Endothelial cell (in vitro differentiated cells): ENCODE measurements around the gene TSPAN10. TPM values are rescaled to one million over a fixed set of nuclear protein-coding genes. Genes with fewer than 3 reads are reported as not detected.

Experiments
- DNase-seq: peaks from one replicate; pipeline ENCODE4 v3.0.0; 2021; ENCODE audit warnings: low spot score
- H3K27ac Mint-ChIP-seq: one replicate; pipeline ENCODE4 v1.8.0; 2021; ENCODE audit warnings: mixed read lengths, inconsistent platforms; ENCODE audit not compliant: unreplicated experiment
- H3K27me3 Mint-ChIP-seq: one replicate; pipeline ENCODE4 v1.8.0; 2021; ENCODE audit warnings: mild to moderate bottlenecking, moderate library complexity, mixed read lengths, inconsistent platforms; ENCODE audit not compliant: unreplicated experiment
- H3K36me3 Mint-ChIP-seq: one replicate; pipeline ENCODE4 v1.8.0; 2021; ENCODE audit warnings: mild to moderate bottlenecking, low read depth, mixed read lengths, inconsistent platforms; ENCODE audit not compliant: unreplicated experiment
- H3K4me1 Mint-ChIP-seq: one replicate; pipeline ENCODE4 v1.8.0; 2021; ENCODE audit warnings: mild to moderate bottlenecking, mixed read lengths, inconsistent platforms; ENCODE audit not compliant: unreplicated experiment
- H3K4me3 Mint-ChIP-seq: one replicate; pipeline ENCODE4 v1.8.0; 2021; ENCODE audit warnings: mild to moderate bottlenecking, mixed read lengths, inconsistent platforms; ENCODE audit not compliant: unreplicated experiment
- H3K9me3 Mint-ChIP-seq: one replicate; pipeline ENCODE4 v1.8.0; 2021; ENCODE audit warnings: mixed read lengths, inconsistent platforms; ENCODE audit not compliant: unreplicated experiment
- total RNA-seq: library from RNA; stranded (reverse); fragmentation: NEBNext Ultra II Directional; extraction: Animal tissue kit (Norgen Biotek cat#: 25700); gene quantifications from one replicate; pipeline ENCODE4 v1.2.1, GENCODE V29; 2021; ENCODE audit not compliant: unreplicated experiment
- TF ChIP-seq, protein P1 (sequence below): fragments of 200-600 bp; sonication (generic); IDR thresholded peaks from one replicate; pipeline ENCODE4 v1.5.0; 2021; ENCODE audit warnings: antibody characterized with exemption; ENCODE audit not compliant: unreplicated experiment

Gene TSPAN10
- total RNA-seq, 1 donor from 2014 or later = 2.5 TPM

- peak overlapping the region; percentile 67 for H3K4me3 Mint-ChIP-seq
- H3K36me3 Mint-ChIP-seq = peaks cover 44% of the 10 kb centered on the region
- H3K4me1 Mint-ChIP-seq = peaks cover 17% of the 10 kb centered on the region
These were observed 51.0 kb downstream of the TSPAN10 start for GRCh38 chr17:81687770-81688541.

DNA sequence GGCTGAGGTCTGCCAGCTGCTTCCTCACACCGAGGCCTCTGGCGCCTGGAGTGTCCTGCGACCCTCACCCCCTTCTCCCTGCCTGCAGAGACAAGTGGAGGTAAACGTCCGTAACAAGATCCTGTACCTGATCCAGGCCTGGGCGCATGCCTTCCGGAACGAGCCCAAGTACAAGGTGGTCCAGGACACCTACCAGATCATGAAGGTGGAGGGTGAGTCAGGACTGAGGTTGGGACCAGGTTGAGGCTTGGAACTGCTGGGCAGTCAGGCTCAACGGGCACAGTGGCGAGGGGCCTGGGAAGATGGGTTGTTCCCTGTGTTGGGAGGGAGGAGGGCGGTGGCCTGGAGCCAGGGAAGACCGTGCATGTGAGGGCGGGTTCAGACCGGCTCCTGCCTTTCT is 51.6 kb downstream of the TSPAN10 start:
- TF ChIP-seq, protein P1, sequence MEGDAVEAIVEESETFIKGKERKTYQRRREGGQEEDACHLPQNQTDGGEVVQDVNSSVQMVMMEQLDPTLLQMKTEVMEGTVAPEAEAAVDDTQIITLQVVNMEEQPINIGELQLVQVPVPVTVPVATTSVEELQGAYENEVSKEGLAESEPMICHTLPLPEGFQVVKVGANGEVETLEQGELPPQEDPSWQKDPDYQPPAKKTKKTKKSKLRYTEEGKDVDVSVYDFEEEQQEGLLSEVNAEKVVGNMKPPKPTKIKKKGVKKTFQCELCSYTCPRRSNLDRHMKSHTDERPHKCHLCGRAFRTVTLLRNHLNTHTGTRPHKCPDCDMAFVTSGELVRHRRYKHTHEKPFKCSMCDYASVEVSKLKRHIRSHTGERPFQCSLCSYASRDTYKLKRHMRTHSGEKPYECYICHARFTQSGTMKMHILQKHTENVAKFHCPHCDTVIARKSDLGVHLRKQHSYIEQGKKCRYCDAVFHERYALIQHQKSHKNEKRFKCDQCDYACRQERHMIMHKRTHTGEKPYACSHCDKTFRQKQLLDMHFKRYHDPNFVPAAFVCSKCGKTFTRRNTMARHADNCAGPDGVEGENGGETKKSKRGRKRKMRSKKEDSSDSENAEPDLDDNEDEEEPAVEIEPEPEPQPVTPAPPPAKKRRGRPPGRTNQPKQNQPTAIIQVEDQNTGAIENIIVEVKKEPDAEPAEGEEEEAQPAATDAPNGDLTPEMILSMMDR = no peak
- no peaks in the 10 kb centered on the region for H3K9me3 Mint-ChIP-seq
- H3K4me1 Mint-ChIP-seq = peaks cover 16% of the 10 kb centered on the region
- no peak overlapping the region for H3K27ac Mint-ChIP-seq
- peaks cover 44% of the 10 kb centered on the region for H3K36me3 Mint-ChIP-seq
- peaks cover 21% of the 10 kb centered on the region for H3K27me3 Mint-ChIP-seq
- peak overlapping the region; percentile 83 for H3K4me3 Mint-ChIP-seq
- DNase-seq = no peak

More at GRCh38 chr17:81687770-81688541, 51.0 kb downstream of the TSPAN10 start:
- TF ChIP-seq, protein P1 = no peak
- no peak overlapping the region for H3K27ac Mint-ChIP-seq
- H3K27me3 Mint-ChIP-seq = peaks cover 22% of the 10 kb centered on the region
- H3K9me3 Mint-ChIP-seq = no peaks in the 10 kb centered on the region
- no peak for DNase-seq

DNA sequence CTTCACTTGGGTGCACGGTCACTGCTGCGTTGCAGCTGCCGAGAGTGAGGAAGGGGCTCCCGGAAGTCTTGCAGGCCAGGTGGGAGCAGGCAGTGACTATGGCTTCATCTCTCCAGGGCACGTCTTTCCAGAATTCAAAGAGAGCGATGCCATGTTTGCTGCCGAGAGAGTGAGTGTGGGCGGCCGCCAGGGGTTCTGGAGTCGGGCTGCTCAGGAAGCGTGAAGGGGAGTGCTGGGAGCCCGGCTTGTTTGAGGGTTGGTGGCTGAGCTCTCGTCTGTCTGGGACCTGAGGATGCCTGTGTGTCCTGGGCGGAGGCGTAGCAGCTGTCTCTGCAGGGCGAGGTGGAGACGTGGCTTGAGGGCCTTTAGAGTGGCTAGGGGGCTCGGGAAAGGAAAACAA is 53.1 kb downstream of the TSPAN10 start:
- TF ChIP-seq, protein P1 = no peak

GRCh38 chr17:81690549-81690948 is 53.6 kb downstream of the TSPAN10 start:
- TF ChIP-seq, protein P1 = no peak
- no peak for DNase-seq
- Mint-ChIP-seq H3K36me3 (peaks cover 40% of the 10 kb centered on the region), H3K4me3 (no peak overlapping the region), H3K4me1 (peaks cover 6% of the 10 kb centered on the region), H3K9me3 (no peaks in the 10 kb centered on the region), H3K27me3 (peaks cover 19% of the 10 kb centered on the region), H3K27ac (no peak overlapping the region)

More for the DNA sequence above, 53.1 kb downstream of the TSPAN10 start:
- no peak for DNase-seq
- Mint-ChIP-seq H3K9me3 (no peaks in the 10 kb centered on the region), H3K36me3 (peaks cover 41% of the 10 kb centered on the region), H3K4me1 (peaks cover 7% of the 10 kb centered on the region), H3K27me3 (peaks cover 19% of the 10 kb centered on the region), H3K4me3 (no peak overlapping the region), H3K27ac (no peak overlapping the region)

DNA sequence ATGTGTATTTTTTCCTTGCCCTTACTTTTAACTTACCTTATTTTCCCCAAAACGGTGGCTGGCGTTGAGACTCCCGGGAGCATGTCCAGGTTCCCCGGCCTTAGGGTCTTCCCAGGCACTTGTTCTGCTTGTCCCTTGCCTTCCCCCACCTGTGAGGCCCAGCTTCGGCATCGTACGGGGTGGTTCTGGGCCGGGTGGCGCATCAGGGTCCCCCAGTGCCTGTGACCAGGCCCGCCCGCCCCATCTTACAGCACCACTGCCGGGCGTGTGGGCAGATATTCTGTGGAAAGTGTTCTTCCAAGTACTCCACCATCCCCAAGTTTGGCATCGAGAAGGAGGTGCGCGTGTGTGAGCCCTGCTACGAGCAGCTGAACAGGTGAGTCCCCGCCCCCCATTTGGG is 54.2 kb downstream of the TSPAN10 start:
- peaks cover 3% of the 10 kb centered on the region for H3K4me1 Mint-ChIP-seq
- TF ChIP-seq, protein P1 = no peak
- H3K9me3 Mint-ChIP-seq = no peaks in the 10 kb centered on the region
- H3K27ac Mint-ChIP-seq = peak overlapping the region; percentile 18
- DNase-seq = no peak
- peaks cover 36% of the 10 kb centered on the region for H3K36me3 Mint-ChIP-seq
- peaks cover 19% of the 10 kb centered on the region for H3K27me3 Mint-ChIP-seq
- peak overlapping the region; percentile 37 for H3K4me3 Mint-ChIP-seq
